GM10266 (cell line): Measurements from ENCODE around the gene POLR3E.

Experiments used
- DNase-seq: peaks from one replicate; pipeline ENCODE4 v3.0.0; 2012; ENCODE audit errors: extremely low spot score
- CTCF ChIP-seq: IDR thresholded peaks from 2 replicates; pipeline ENCODE4 v1.5.1; 2012; ENCODE audit warnings: mild to moderate bottlenecking, low read depth; ENCODE audit not compliant: control insufficient read depth, insufficient read depth; ENCODE audit errors: missing control alignments

POLR3E gene

GRCh38 chr16:22274916-22275315, 22.3 kb upstream of the POLR3E start:
- no peak for TF ChIP-seq CTCF
- DNase-seq: no peak

GRCh38 chr16:22278441-22279230, 18.6 kb upstream of the POLR3E start:
- DNase-seq: no peak
- no peak for TF ChIP-seq CTCF

GRCh38 chr16:22282254-22282892, 14.8 kb upstream of the POLR3E start:
- no peak for TF ChIP-seq CTCF
- DNase-seq: no peak

GRCh38 chr16:22284637-22285036, 12.6 kb upstream of the POLR3E start:
- no peak for TF ChIP-seq CTCF

GRCh38 chr16:22285080-22285479, 12.1 kb upstream of the POLR3E start:
- no peak for TF ChIP-seq CTCF
- DNase-seq: no peak

More at GRCh38 chr16:22284637-22285036, 12.6 kb upstream of the POLR3E start:
- no peak for DNase-seq

- no peak for DNase-seq
- TF ChIP-seq CTCF: no peak
These were observed 6.2 kb upstream of the POLR3E start for GRCh38 chr16:22291020-22291419.

GRCh38 chr16:22291860-22292318, 5.3 kb upstream of the POLR3E start:
- no peak for TF ChIP-seq CTCF
- DNase-seq: no peak
